ENCODE results near the gene TNN. TPM values are rescaled to one million over a fixed set of nuclear protein-coding genes. Genes with fewer than 3 reads are reported as not detected.

The TNN gene
- total and polyA plus RNA-seq, 9 donors: 3.3 to 9.2 (median 5.5) TPM

- Histone ChIP-seq H3K27ac (ENCODE audit: low read length) (peak overlapping the region; percentile 83), H3K9me3 (replicated peaks; ENCODE audit: control insufficient read depth, low read depth, low read length) (no peaks in the 10 kb centered on the region), H3K27me3 (ENCODE audit: control insufficient read depth, insufficient read depth, low read length) (peaks cover 9% of the 10 kb centered on the region), H3K4me1 (ENCODE audit: control insufficient read depth, insufficient read depth, low read length) (peaks cover 33% of the 10 kb centered on the region), H3K36me3 (ENCODE audit: control insufficient read depth, insufficient read depth, low read length) (no peaks in the 10 kb centered on the region), H3K4me3 (ENCODE audit: low read length) (peak overlapping the region; percentile 49)
- peak; percentile 55 for DNase-seq
- WGBS (ENCODE audit: insufficient coverage): 51% methylated on average over 3 of the region's 4 CpGs
Observed at GRCh38 chr1:175193527-175193910, 125.9 kb downstream of the TNN start.

GRCh38 chr1:175195281-175195680 is 127.6 kb downstream of the TNN start:
- no peak for DNase-seq
- H3K4me1 ChIP-seq (ENCODE audit: control insufficient read depth, insufficient read depth, low read length): peaks cover 35% of the 10 kb centered on the region
- H3K9me3 ChIP-seq (replicated peaks; ENCODE audit: control insufficient read depth, low read depth, low read length): no peaks in the 10 kb centered on the region
- no peak overlapping the region for H3K27ac ChIP-seq (ENCODE audit: low read length)
- no peaks in the 10 kb centered on the region for H3K36me3 ChIP-seq (ENCODE audit: control insufficient read depth, insufficient read depth, low read length)
- H3K27me3 ChIP-seq (ENCODE audit: control insufficient read depth, insufficient read depth, low read length): peaks cover 7% of the 10 kb centered on the region
- no peak overlapping the region for H3K4me3 ChIP-seq (ENCODE audit: low read length)
- WGBS (ENCODE audit: insufficient coverage): 0% methylated on average over 1 of the region's 1 CpG

- no peaks in the 10 kb centered on the region for H3K9me3 ChIP-seq (replicated peaks; ENCODE audit: control insufficient read depth, low read depth, low read length)
- 73% methylated on average over 2 of the region's 3 CpGs for WGBS (ENCODE audit: insufficient coverage)
- H3K36me3 ChIP-seq (ENCODE audit: control insufficient read depth, insufficient read depth, low read length): no peaks in the 10 kb centered on the region
- H3K4me3 ChIP-seq (ENCODE audit: low read length): no peak overlapping the region
- no peak for DNase-seq
- H3K27me3 ChIP-seq (ENCODE audit: control insufficient read depth, insufficient read depth, low read length): peaks cover 7% of the 10 kb centered on the region
- H3K27ac ChIP-seq (ENCODE audit: low read length): no peak overlapping the region
- peaks cover 37% of the 10 kb centered on the region for H3K4me1 ChIP-seq (ENCODE audit: control insufficient read depth, insufficient read depth, low read length)
Observed at GRCh38 chr1:175195798-175196197, 128.2 kb downstream of the TNN start.

GRCh38 chr1:175197531-175197930 is 129.9 kb downstream of the TNN start:
- DNase-seq: no peak
- WGBS (ENCODE audit: insufficient coverage): 100% methylated on average over 1 of the region's 2 CpGs
- Histone ChIP-seq H3K9me3 (replicated peaks; ENCODE audit: control insufficient read depth, low read depth, low read length) (no peaks in the 10 kb centered on the region), H3K4me1 (ENCODE audit: control insufficient read depth, insufficient read depth, low read length) (peaks cover 36% of the 10 kb centered on the region), H3K4me3 (ENCODE audit: low read length) (no peak overlapping the region), H3K27ac (ENCODE audit: low read length) (peak overlapping the region; percentile 59), H3K36me3 (ENCODE audit: control insufficient read depth, insufficient read depth, low read length) (no peaks in the 10 kb centered on the region), H3K27me3 (ENCODE audit: control insufficient read depth, insufficient read depth, low read length) (peaks cover 2% of the 10 kb centered on the region)

Other genes with a start within 250 kb of the TNN start
- 75.8 TPM for gene CACYBP, start 67.9 kb upstream of the TNN start, total RNA-seq
- 100 to 1,000 TPM in 3 of 8 donors, 10 to 100 TPM in 5; 82.3 to 112 (median 95.2) TPM for gene CACYBP, start 67.9 kb upstream of the TNN start, polyA plus RNA-seq (ENCODE audit: insufficient read depth in 1 of 8, insufficient read length in 8 of 8, low replicate concordance in 1 of 8)
- gene MRPS14, start 44.4 kb upstream of the TNN start, total RNA-seq: 26.4 TPM
- 10 to 100 TPM; 24.5 to 29.4 (median 26.0) TPM for gene MRPS14, start 44.4 kb upstream of the TNN start, polyA plus RNA-seq (ENCODE audit: insufficient read depth in 1 of 8, insufficient read length in 8 of 8, low replicate concordance in 1 of 8)
- gene KIAA0040, start 124.9 kb downstream of the TNN start, total RNA-seq: 9.1 TPM
- gene KIAA0040, start 124.9 kb downstream of the TNN start, polyA plus RNA-seq (ENCODE audit: insufficient read depth in 1 of 8, insufficient read length in 8 of 8, low replicate concordance in 1 of 8): 10 to 100 TPM in 7 of 8 donors, 1 to 10 TPM in 1; 9.9 to 15.7 (median 14.2) TPM